SU-DHL-6 (cell line): Measurements from ENCODE around the gene NAA38.
"Not testable (repeated sequence)": the region's sequence is repeated elsewhere in the genome, so short reads cannot be mapped to it uniquely, and the experiment has no call there.

Source experiments
- H2AFZ ChIP-seq: fragments of 200-600 bp; sonication (generic); 2 replicates; pipeline ENCODE4 v1.6.1; 2014; ENCODE audit warnings: low read depth, mild to moderate bottlenecking, moderate library complexity, mixed read lengths, antibody characterized with exemption, low read length; ENCODE audit not compliant: severe bottlenecking
- H3F3A ChIP-seq: fragments of 200-600 bp; shearing (Covaris generic); 2 replicates; pipeline ENCODE4 v1.6.0; 2016; ENCODE audit warnings: antibody characterized with exemption, mild to moderate bottlenecking; ENCODE audit not compliant: insufficient read depth
- H3K27ac ChIP-seq: fragments of 200-600 bp; sonication (generic); 2 replicates; pipeline ENCODE4 v1.5.1; 2016; ENCODE audit warnings: low read depth, mild to moderate bottlenecking, low read length, moderate library complexity, mixed read lengths
- H3K27me3 ChIP-seq: fragments of 200-600 bp; sonication (generic), shearing (Covaris generic); 2 replicates; pipeline ENCODE4 v1.6.0; 2014; ENCODE audit warnings: mild to moderate bottlenecking, low read length
- H3K36me3 ChIP-seq: fragments of 200-600 bp; sonication (generic); 2 replicates; pipeline ENCODE4 v1.6.1; 2014; ENCODE audit warnings: mild to moderate bottlenecking, low read length, mixed read lengths
- H3K4me2 ChIP-seq: fragments of 300-600, 200-600 bp; shearing (Covaris generic), sonication (generic); 2 replicates; pipeline ENCODE4 v1.6.0; 2014; ENCODE audit warnings: low read length, low read depth, mild to moderate bottlenecking; ENCODE audit not compliant: poor library complexity, severe bottlenecking
- H3K4me3 ChIP-seq: fragments of 200-600 bp; sonication (generic); 2 replicates; pipeline ENCODE4 v1.5.1; 2014; ENCODE audit warnings: antibody characterized with exemption, low read length, mild to moderate bottlenecking, mixed read lengths; ENCODE audit not compliant: insufficient read depth, poor library complexity, severe bottlenecking
- H3K79me2 ChIP-seq: fragments of 200-600 bp; sonication (generic); 2 replicates; pipeline ENCODE4 v1.6.1; 2014; ENCODE audit warnings: mild to moderate bottlenecking, low read length, moderate library complexity; ENCODE audit not compliant: insufficient read depth
- H3K9ac ChIP-seq: fragments of 200-600 bp; sonication (generic); 2 replicates; pipeline ENCODE4 v1.7.0; 2014; ENCODE audit warnings: mild to moderate bottlenecking, low read length
- H3K9me2 ChIP-seq: fragments of 200-600 bp; sonication (generic); replicated peaks from 2 replicates; pipeline ENCODE4 v1.6.1; 2014; ENCODE audit warnings: low read length; ENCODE audit not compliant: insufficient read depth
- H3K9me3 ChIP-seq: fragments of 200-600 bp; sonication (generic); 2 replicates; pipeline ENCODE4 v1.6.1; 2014; ENCODE audit warnings: low read length, mixed read lengths; ENCODE audit not compliant: insufficient read depth
- H4K20me1 ChIP-seq: fragments of 200-600 bp; sonication (generic); 2 replicates; pipeline ENCODE4 v1.6.1; 2014; ENCODE audit warnings: low read depth, mild to moderate bottlenecking, antibody characterized with exemption, low read length, moderate library complexity, mixed read lengths
- EZH2phosphoT487 ChIP-seq: fragments of 200-600 bp; sonication (generic), shearing (Covaris generic); conservative IDR thresholded peaks from 2 replicates; pipeline ENCODE4 v1.6.1; 2018; ENCODE audit warnings: mild to moderate bottlenecking, antibody characterized with exemption, low read length, moderate library complexity, mixed read lengths
- TF ChIP-seq, protein P1 (sequence below): fragments of 200-600 bp; sonication (generic); IDR thresholded peaks from one replicate; pipeline ENCODE4 v1.5.1; 2017; ENCODE audit warnings: antibody characterized with exemption, mild to moderate bottlenecking, low read length, moderate library complexity; ENCODE audit not compliant: insufficient read depth, poor library complexity, severe bottlenecking

NAA38 gene

DNA sequence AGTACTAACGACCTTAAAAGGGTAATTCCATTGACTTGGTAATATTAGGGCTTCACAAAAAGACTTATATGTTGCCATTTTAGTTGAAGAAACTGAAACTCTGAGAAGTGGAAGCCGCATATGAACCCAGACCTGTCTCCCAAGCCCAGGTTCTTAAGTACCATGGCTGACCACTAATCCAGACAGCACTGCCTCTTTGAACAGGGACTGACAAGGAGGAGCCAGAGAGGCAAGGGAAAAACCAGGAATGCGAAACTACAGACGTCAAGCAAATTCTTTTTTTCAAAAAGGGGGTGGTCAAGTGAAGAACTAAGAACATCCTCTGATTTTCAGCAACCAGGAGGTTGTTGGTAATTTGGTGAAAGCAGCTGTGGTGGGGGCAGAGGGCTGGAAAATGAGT lies 15.7 kb upstream of the NAA38 start:
- H3K27me3 ChIP-seq = no peaks in the 10 kb centered on the region
- H3K79me2 ChIP-seq = 0 out of 2 replicates have a peak, but pooled peaks cover 4% of the 10 kb centered on the region
- H3F3A ChIP-seq = peaks cover 17% of the 10 kb centered on the region; the same call in 1 of the 2 replicates
- no peak overlapping the region for H3K9ac ChIP-seq
- peaks cover 15% of the 10 kb centered on the region for H3K36me3 ChIP-seq
- H3K4me2 ChIP-seq = no peak overlapping the region
- H2AFZ ChIP-seq = no peak overlapping the region
- H3K9me2 ChIP-seq = no peaks in the 10 kb centered on the region
- TF ChIP-seq, protein P1, sequence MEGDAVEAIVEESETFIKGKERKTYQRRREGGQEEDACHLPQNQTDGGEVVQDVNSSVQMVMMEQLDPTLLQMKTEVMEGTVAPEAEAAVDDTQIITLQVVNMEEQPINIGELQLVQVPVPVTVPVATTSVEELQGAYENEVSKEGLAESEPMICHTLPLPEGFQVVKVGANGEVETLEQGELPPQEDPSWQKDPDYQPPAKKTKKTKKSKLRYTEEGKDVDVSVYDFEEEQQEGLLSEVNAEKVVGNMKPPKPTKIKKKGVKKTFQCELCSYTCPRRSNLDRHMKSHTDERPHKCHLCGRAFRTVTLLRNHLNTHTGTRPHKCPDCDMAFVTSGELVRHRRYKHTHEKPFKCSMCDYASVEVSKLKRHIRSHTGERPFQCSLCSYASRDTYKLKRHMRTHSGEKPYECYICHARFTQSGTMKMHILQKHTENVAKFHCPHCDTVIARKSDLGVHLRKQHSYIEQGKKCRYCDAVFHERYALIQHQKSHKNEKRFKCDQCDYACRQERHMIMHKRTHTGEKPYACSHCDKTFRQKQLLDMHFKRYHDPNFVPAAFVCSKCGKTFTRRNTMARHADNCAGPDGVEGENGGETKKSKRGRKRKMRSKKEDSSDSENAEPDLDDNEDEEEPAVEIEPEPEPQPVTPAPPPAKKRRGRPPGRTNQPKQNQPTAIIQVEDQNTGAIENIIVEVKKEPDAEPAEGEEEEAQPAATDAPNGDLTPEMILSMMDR = no peak
- no peak for TF ChIP-seq EZH2phosphoT487
- no peak overlapping the region for H3K4me3 ChIP-seq
- no peak overlapping the region for H3K27ac ChIP-seq
- no peaks in the 10 kb centered on the region for H3K9me3 ChIP-seq
- no peaks in the 10 kb centered on the region for H4K20me1 ChIP-seq

DNA sequence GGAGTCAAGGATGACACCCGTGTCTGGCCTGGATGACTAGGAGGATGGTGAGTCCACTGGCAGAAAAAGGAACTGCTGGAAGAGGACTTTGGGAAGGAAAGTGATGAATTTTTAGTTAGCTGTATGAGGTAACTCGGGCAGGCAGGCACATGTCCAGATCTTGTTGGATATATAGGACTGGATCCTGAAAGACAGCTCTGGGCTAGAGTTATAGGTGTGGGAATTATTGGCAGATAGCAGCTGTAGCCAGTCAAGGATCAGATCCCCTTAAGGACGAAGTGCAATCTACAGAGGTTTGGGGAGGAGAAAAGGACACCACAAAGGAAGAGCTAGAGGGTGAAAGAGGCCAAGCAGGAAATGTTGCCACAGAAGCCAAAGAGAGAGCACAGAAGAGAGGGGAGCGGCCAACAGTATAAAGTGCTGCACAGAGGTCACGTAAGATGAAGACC lies 10.5 kb upstream of the NAA38 start:
- no peak overlapping the region for H2AFZ ChIP-seq
- H3K9ac ChIP-seq = no peak overlapping the region
- no peaks in the 10 kb centered on the region for H3K9me3 ChIP-seq
- H3K27me3 ChIP-seq = no peaks in the 10 kb centered on the region
- peaks cover 6% of the 10 kb centered on the region; the same call in 1 of the 2 replicates for H3F3A ChIP-seq
- H3K4me2 ChIP-seq = no peak overlapping the region
- H3K79me2 ChIP-seq = 0 out of 2 replicates have a peak, but pooled peaks cover 8% of the 10 kb centered on the region
- no peak overlapping the region for H3K4me3 ChIP-seq
- H3K36me3 ChIP-seq = no peaks in the 10 kb centered on the region; the same call in 1 of the 2 replicates
- H3K27ac ChIP-seq = no peak overlapping the region
- no peak for TF ChIP-seq EZH2phosphoT487
- TF ChIP-seq, protein P1 = no peak
- no peaks in the 10 kb centered on the region for H3K9me2 ChIP-seq
- no peaks in the 10 kb centered on the region for H4K20me1 ChIP-seq

DNA sequence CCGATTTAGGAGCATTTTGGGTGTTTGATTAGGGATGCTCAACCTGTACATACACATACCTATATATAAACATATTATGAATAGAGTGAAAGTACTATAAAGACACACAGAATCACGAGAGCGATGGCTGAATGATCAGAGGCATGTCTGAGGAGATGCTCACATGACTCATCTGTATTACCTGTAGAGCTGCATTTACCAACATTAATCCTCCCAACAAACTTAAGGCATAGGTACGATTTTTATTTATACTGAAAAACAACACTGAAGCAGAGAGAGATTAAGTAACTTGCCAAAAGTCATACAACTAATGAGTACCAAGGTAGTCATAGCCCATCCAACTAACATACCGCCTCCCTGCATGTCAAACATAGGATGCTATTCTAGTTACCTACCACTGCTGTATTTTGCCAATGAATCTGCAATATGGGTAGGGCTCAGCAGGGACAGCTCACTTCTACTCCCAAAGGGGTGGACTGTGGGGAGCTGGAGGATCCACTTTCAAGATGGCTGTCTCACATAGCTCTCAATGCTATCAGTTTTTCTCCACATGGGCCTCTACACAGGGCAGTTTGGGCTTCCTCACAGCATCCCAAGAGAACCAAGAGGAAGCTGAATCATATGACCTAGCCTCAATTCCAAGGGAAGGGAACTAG lies 7.8 kb upstream of the NAA38 start:
- Histone ChIP-seq H2AFZ (no peak overlapping the region), H3K4me3 (no peak overlapping the region), H3K79me2 (0 out of 2 replicates have a peak, but pooled peaks cover 8% of the 10 kb centered on the region), H3F3A (peaks cover 2% of the 10 kb centered on the region; the same call in 1 of the 2 replicates), H3K27me3 (no peaks in the 10 kb centered on the region), H3K4me2 (no peak overlapping the region), H3K36me3 (no peaks in the 10 kb centered on the region), H3K9me3 (no peaks in the 10 kb centered on the region), H3K9ac (no peak overlapping the region), H4K20me1 (no peaks in the 10 kb centered on the region), H3K27ac (no peak overlapping the region), H3K9me2 (no peaks in the 10 kb centered on the region)
- TF ChIP-seq, protein P1 = no peak

DNA sequence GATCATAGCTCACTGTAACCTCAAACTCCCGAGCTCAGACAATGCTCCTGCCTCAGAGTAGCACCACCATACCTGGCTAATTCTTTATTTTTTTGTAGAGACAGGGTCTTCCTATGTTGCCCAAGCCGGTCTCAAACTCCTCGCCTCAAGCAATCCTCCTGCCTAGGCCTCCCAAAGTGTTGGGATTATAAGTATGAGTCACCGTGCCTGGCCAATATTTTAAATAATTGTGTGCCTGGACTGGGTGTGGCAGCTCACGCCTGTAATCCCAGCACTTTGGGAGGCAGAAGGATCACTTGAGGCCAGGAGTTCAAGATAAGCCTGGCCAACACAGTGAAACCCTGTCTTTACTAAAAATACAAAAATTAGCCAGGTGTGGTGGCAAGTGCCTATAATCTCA lies 7.0 kb upstream of the NAA38 start:
- H3K36me3 ChIP-seq, H3K4me3 ChIP-seq, H3K9me2 ChIP-seq: not testable (repeated sequence)

More for the DNA sequence above, 7.0 kb upstream of the NAA38 start:
- not testable (repeated sequence) for H3K4me2 ChIP-seq, H3F3A ChIP-seq, H3K27me3 ChIP-seq, H3K9ac ChIP-seq, H4K20me1 ChIP-seq, H2AFZ ChIP-seq, H3K27ac ChIP-seq, H3K9me3 ChIP-seq
- 0 out of 2 replicates have a peak, but pooled peaks cover 10% of the 10 kb centered on the region for H3K79me2 ChIP-seq
